ENCODE measurements around the gene SLC29A4. TPM values are rescaled to one million over a fixed set of nuclear protein-coding genes. Genes with fewer than 3 reads are reported as not detected.
"Not testable (repeated sequence)": the region's sequence is repeated elsewhere in the genome, so short reads cannot be mapped to it uniquely, and the experiment has no call there.

SLC29A4 gene
- total and polyA plus RNA-seq, 2 of the 8 experiments (the other 6 are each of a cell fraction or from before 2014, with no cell fraction given): 6.9 to 15.1 TPM

- H3K14ac ChIP-seq (ENCODE audit: insufficient read length); H3K36me3 ChIP-seq (ENCODE audit: control insufficient read depth in 2 of 4, insufficient read depth in 4 of 4, low read length in 3 of 4); H3K56ac ChIP-seq (replicated peaks; ENCODE audit: insufficient read length, low read depth, low read length); H4K8ac ChIP-seq (ENCODE audit: extremely low read depth, insufficient read depth, low read length); H3K79me2 ChIP-seq (ENCODE audit: control insufficient read depth in 1 of 2, insufficient read depth in 2 of 2, low read length in 2 of 2); H2BK5ac ChIP-seq (ENCODE audit: low read depth, low read length); H2BK15ac ChIP-seq (ENCODE audit: low read length); H2AK5ac ChIP-seq (ENCODE audit: low read depth, low read length); H3K4me2 ChIP-seq (ENCODE audit: insufficient read depth in 1 of 2, low read depth in 2 of 2, low read length in 2 of 2); H3K79me1 ChIP-seq (ENCODE audit: low read depth, low read length); H4K5ac ChIP-seq (ENCODE audit: insufficient read length, low read depth, low read length); H4K91ac ChIP-seq (replicated peaks; ENCODE audit: insufficient read length, low read length); H4K20me1 ChIP-seq (replicated peaks in 1 of 2; ENCODE audit: control insufficient read depth in 1 of 2, insufficient read depth in 2 of 2, low read length in 2 of 2); FAIRE-seq; H3K27ac ChIP-seq (ENCODE audit: low read depth, low read length); H3K4me3 ChIP-seq (ENCODE audit: extremely low read depth in 1 of 4, insufficient read depth in 2 of 4, low read depth in 3 of 4, low read length in 4 of 4); H3K9me3 ChIP-seq (ENCODE audit: insufficient read depth in 2 of 2, low read depth in 1 of 2, low read length in 1 of 2); H3K9ac ChIP-seq (replicated peaks in 1 of 4; ENCODE audit: extremely low read depth in 1 of 4, low read depth in 3 of 4, low read length in 3 of 4); H3K4ac ChIP-seq (replicated peaks; ENCODE audit: insufficient read length, low read depth, low read length); DNase-seq (ENCODE audit: low read depth in 1 of 2, low spot score in 2 of 2); H3K23ac ChIP-seq (ENCODE audit: insufficient read length); H2BK120ac ChIP-seq (replicated peaks; ENCODE audit: low read depth, low read length); H3K4me1 ChIP-seq (replicated peaks in 1 of 4; ENCODE audit: control insufficient read depth in 3 of 4, insufficient read depth in 4 of 4, low read length in 3 of 4); H3K23me2 ChIP-seq (ENCODE audit: low read depth, low read length); H3K18ac ChIP-seq (ENCODE audit: extremely low read depth, low read length); H3K27me3 ChIP-seq (replicated peaks in 1 of 4; ENCODE audit: control insufficient read depth in 3 of 4, extremely low read depth in 1 of 4, insufficient read depth in 3 of 4, low read length in 3 of 4); H2BK12ac ChIP-seq (ENCODE audit: low read depth, low read length); H2AFZ ChIP-seq (ENCODE audit: low read length); POLR2A ChIA-PET (ENCODE audit: partially characterized antibody); CTCF ChIA-PET (ENCODE audit: partially characterized antibody); H2BK20ac ChIP-seq (ENCODE audit: low read length): not testable (repeated sequence)
- WGBS, 2 experiments (ENCODE audit: extremely low coverage in 1 of 2, insufficient coverage in 1 of 2, insufficient read length in 1 of 2, insufficient replicate concordance in 2 of 2, low coverage in 1 of 2, low lambda C conversion rate in 2 of 2, missing lambda C conversion rate in 1 of 2): 95% methylated on average over 13 of the region's 14 CpGs; no CpG with 5 or more reads in 1 of the 2 experiments
Measured at GRCh38 chr7:5276123-5276522, 6.6 kb upstream of the SLC29A4 start.
